ENCODE results near the gene RPL11.
"Not testable (repeated sequence)": the region's sequence is repeated elsewhere in the genome, so short reads cannot be mapped to it uniquely, and the experiment has no call there.

Gene RPL11

DNA sequence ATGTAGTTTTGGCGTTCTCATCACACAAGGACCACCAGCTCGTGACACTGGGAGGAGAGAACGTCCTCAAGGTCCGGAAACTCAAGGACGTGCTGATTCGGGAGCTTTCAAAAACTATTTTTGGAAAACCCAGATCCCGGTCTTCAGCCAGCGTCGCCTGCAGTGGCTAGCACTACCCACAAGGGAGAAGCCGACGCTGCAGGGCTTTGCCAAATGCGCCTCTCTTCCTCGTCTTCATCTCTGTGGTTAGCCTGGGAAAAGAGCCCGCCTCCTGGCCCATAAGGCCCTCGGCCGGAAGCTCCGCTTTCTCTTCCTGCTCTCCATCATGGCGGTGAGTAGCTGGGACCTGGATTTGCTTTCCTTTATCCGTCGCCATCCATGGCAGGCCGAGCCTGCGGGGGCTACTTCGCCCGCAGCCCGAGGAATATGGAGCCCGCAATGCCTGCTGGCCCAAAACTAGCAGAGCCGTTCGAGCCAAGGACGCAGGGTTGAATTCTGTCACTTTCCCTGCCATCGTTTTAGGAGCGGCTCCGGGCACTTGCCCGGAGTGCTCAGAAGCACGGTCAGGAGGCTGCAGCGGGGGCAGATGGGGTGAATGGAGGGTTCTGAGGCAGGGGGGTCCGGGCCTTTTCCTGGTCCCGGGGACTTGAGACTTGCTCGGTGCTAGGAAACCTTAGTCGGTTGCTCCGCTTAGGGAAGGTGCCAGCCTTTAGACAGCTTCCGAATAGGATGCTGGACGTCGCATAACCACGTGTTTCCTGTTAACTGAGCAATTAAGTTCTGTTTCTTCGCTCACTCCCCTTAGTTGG, at the start of gene RPL11:
TSS of gene RPL11 (plus strand) at position 308 of the 809 bp plus-strand sequence. CDS start at position 326, 18 bp downstream.
- peak; percentile 95 for DNase-seq (ENCODE audit: low read depth, low spot score)

DNA sequence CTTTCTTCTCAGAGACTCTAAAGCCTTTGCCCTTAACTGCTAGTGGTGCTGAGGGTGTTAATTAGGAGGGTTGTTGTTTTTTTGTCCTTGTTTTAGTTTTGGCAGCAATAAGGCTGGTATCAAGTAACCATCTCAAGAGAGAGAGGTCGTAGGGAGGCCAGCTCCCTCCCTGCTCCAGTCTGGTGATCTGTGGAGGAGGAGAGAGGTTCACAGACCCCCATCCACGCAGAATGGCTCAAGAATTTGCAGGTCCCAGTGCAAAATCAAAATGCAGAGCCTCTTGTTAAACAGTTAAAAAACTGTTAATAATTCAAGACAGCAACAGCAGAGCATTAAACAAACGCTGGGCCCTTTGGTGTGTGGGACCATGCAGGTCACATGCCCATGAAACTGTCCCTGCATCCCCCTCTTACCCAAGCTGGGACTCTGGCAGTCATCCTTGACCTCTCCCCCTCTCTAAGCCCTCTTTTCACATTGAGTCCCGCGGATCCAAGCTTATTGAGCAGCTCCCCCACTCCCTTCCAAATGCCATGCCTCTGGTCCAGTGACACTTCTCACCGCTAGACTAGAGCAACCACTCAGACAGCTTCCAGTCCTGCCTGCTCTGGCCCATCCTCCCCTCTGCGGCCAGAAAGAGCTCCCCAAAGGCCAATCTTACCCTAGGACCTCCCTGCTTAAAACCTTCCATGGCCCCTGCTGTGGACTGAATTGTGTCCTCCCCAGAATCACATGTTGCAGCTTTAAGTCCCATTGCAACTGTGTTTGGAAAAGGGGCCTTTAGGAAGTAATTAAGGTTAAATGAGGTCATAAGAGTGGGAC, 47.7 kb upstream of the RPL11 start:
- DNase-seq (ENCODE audit: low read depth, low spot score), result no peak

DNA sequence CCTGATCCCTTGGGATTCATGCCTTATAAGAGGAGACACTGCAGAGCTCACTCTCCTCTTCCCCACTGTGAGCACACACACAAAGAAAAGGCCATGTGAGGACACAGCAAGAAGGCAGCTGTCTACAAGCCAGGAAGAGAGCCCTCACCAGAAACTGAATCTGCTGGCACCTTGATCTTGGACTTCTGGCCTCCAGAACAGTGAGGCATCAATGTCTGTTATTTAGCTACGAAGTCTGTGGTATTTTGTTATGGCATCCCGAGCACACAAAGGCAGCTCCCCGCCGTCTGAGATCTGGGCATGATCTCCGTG, 47.1 kb upstream of the RPL11 start:
- no peak for DNase-seq (ENCODE audit: low read depth, low spot score)

DNA sequence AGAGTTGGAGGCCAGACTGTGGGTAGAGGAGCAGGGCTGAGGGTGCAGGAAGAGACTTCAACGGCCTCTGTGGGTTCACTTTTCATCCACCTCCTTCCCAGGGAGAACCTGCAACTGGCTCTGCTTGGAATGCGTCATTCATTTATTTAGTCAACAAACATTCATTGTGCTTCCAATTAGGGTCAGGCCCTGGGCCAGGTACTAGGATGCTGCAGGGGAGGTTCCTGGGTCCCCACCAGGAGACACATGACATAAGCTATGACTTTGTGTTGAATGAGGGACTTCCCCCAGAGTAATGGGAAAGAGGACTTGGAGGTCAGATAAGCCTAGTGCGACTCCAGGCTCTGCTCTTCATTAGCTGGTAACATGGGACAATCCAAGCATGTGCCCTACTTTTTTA, 46.3 kb upstream of the RPL11 start:
- peak; percentile 67 for DNase-seq (ENCODE audit: low read depth, low spot score)

DNA sequence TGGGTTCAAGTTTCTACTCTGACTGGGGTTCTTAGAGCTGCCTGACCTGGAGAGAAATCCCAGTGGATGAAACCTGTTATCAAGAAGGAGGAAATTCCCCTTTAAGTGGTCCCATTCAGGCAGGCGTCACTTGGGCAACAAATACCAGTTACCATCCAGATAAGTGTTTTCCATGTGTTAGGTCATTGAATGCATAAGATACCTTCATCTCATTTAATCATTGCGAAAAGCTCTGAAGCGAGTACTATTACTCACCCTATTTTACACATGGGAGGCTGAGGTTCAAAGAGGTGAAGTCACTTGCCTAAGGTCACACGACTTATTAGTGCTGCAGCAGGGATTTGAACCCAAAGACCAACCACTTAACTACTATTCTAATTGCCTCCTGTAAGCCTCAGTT, 45.5 kb upstream of the RPL11 start:
- no peak for DNase-seq (ENCODE audit: low read depth, low spot score)

DNA sequence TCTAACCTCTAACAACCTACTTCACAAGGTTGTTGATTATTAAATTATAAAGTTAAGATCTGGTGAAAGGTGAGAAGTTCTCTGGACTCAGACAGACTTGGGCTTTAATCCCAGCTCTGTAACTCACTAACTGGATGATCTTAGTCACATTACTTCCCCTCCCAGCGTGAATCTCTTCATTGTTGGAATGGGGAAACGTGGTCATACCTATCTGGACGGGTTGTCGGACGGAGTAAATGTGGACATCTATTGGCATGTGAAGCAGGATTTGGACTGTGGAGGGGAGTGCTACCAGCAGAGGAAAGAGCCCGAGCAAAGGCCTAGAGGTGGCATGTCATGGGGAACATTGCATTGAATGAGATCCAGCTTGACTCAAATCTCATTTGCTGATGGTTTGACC, 45.1 kb upstream of the RPL11 start:
- no peak for DNase-seq (ENCODE audit: low read depth, low spot score)

DNA sequence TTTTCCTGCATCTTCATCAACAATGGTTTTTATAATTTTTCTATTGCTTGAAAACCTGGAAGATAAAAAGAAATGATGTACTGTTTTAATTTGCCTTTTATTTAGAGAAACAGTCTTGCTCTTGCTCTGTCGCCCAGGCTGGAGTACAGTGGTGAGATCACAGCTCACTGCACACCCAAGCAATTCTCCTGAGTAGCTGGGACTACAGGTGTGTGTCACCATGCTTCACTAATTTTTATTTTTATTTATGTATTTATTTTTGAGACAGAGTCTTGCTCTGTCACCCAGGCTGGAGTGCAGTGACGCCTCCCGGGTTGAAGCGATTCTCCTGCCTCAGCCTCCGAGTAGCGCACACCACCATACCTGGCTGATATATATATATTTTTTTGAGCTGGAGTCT, 43.0 kb upstream of the RPL11 start:
- no peak for DNase-seq (ENCODE audit: low read depth, low spot score)

DNA sequence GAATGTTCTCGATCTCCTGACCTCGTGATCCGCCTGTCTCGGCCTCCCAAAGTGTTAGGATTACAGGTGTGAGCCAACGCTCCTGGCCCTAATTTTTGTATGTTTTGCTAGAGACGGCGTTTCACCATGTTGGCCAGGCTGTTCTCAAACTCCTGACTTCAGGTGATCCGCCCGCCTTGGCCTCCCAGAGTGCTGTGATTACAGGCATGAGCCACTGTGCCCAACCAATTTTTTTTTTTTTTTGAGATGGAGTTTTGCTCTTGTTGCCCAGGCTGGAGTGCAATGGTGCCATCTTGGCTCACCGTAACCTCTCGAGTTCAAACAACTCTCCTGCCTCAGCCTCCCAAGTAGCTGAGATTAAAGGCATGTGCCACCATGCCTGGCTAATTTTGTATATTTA, 42.4 kb upstream of the RPL11 start:
- not testable (repeated sequence) for DNase-seq (ENCODE audit: low read depth, low spot score)

DNA sequence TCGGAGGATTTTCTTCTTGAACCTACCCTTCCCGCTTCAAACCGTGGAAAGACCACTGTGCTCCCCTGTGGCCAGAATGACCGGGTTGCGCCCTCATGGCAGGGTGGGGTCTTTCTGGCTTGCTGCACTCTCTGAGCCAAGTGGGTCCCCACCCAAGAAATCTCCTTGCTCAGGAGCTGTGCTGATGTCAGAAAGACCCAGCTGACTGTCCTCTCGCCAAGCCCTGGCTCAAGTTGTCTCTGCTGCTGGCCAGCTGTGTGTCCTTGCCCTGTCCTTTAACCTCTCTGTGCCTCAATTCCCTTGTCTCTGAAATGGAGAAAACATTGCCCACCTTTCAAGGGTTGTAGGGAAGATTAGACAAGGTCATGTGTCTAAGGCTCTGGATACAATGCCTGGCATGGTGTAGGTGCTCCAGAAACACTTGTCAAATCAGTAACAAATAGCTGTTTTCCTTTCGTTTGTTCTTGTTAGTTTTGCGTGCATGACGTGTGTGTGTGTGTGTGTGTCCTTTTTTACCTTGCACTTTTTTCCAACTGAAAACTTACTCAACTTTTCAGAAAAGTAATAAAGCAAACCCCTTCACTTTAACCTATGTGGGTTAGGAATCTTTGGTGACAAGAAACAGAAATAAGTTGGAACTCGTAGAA, 41.1 kb upstream of the RPL11 start:
- no peak for DNase-seq (ENCODE audit: low read depth, low spot score)

DNA sequence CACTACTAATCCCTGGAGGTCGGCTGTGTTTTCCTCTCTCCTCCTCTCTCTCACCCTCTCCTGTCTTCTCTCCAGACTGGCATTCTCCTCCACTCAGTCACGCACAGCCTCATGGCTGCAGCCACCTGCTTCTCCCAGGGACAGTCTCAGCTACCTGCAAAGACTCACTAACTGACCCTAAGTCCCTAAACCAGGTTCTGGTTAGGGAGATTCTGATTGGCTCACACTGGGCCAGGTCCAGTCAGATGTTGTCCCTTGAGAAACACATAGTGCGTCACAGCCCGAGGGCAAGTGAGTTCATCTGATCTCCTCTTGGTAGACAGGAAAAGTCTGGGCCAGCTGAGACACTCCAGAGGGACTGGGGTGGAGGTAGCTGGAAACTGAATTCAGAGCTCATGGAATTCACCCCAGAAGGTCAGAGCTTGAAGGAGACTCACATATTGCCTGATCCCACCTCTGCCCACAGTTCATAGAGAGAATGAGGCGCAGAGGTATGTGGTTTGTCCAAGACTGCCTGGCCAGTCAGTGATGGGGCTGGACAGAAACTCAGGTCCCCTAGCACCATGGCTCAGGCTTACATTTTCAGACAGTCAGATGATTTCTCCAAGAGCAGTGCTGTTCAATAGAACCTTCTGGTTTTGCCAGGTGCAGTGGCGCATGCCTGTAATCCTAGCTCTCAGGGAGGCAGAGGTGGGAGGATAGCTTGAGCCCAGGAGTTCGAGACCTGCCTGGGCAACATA, 40.4 kb upstream of the RPL11 start:
- peak; percentile 84 for DNase-seq (ENCODE audit: low read depth, low spot score)

DNA sequence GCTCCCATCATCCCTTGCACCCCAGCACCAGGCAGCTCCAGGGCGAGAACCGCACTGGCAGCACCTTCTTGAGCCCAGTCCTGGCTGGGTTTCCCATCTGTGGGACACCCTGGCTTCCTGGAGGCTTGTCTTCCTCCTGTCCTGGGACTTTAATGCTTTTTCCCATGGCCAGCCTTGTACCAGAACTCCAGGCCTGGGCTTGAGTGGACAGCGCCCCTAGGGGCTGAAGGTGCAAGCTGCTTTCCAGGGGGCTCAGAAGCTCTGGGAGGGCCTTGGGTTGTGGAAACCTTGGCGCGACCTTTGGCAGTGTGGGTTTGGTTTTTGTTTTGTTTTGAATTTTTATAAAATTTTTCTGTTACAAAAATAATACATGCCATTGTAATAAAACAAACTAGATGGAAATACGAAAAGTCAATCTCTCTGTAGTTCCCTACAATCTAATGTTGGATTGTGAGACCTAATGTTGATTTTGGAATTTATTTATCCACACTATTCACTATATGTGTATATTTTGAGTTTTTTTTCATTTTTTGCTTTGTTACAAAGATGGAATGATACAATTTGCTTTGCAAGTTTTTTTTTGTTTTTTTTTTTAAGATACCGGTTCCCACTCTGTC, 33.8 kb upstream of the RPL11 start:
- peak; percentile 75 for DNase-seq (ENCODE audit: low read depth, low spot score)

DNA sequence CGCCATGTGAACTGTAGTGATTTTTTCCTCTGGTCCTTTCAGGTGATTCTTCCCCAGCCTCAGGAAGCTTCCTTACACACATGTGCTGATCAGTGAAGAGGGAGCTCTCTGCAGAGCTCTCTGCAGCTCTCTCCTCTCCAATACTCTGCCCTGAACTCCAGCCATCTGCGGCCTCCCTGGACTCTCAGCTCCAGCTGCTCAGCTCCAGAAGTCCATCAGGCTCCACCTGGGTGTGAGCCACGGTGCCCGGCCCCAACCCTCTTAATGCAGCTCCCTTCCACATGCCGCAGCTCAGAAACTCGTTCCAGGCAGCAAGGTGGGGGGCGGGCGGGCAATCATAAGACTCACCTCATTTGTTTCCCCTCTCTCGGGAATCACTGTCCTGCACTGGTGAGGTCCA, 30.9 kb upstream of the RPL11 start:
- no peak for DNase-seq (ENCODE audit: low read depth, low spot score)

DNA sequence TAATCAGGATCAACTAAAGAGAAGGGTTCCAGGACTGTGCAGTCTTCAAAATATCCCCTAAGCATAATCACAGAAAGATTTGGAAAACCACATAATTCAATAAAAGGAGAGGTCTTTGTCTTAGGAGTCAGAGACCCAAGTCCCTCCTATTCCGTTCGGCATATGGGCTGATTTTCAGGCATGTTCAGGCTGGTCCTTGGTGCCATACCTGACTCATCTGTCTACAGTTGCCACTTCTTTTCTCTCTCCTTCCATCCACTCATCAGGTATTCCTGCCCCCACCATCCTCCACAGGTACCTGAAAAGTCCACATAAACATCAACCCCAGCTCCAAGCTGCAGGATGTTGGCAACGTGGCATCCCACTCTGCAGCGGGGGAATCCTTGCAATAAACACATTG, 29.7 kb upstream of the RPL11 start:
- DNase-seq (ENCODE audit: low read depth, low spot score), result no peak

DNA sequence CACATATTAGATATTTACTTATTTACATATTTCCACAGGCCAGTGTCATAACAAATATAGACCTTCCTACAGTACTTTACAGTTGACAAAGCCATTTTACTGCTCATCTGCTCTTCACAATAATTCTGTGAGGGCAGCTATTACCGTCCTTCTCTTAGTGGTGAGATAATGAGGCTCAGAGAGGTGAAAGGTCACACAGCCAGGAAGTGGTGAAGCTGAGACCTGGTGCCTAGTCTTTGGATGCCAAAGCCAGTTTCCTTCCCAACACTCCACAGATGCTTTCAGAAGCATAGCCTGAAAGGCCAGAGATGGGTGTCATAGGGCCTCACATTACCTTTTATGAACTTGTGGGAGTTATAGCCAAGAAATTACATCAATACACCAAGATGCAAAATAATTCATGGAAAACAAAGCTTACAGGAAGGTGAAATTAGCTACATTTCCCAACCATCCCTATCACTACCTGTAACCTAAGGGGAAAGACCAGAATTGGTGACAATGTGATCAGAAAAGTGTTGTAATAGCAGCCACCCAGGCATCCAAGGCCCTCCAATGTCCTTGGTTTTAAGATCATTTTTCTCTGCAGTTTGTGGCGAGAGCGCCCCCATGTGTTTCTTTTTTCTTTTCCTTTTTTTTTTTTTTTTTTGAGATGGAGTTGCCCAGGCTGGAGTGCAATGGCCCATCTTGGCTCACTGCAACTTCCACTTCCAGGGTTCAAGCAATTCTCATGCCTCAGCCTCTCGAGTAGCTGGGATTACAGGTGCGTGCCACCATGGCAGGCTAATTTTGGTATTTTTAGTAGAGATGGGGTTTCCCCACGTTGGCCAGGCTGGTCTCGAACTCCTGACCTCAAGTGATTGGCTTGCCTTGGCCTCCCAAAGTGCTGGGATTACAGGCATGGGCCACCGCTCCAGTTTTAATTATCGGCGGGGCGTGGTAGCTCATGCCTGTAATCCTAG, 26.5 kb upstream of the RPL11 start:
- peak; percentile 73 for DNase-seq (ENCODE audit: low read depth, low spot score)

DNA sequence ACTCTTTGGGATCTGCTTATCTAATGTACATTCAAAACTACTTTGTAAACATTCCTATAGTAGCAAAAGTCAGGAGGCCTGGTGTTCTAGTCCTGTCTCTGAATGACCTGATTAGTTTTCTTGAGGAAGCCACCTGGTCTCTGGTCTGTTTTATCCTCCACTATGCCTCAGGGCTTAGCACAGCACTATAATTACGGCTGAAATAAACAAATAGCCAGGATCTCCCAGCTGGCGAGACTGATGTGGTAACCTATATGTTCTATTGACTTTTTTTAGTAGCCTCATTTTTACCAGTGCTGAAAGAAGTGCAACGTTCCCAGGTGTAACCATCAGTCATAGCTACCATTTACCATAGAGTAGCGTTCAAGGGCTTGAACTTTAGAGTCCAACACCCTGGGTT, 24.2 kb upstream of the RPL11 start:
- no peak for DNase-seq (ENCODE audit: low read depth, low spot score)

DNA sequence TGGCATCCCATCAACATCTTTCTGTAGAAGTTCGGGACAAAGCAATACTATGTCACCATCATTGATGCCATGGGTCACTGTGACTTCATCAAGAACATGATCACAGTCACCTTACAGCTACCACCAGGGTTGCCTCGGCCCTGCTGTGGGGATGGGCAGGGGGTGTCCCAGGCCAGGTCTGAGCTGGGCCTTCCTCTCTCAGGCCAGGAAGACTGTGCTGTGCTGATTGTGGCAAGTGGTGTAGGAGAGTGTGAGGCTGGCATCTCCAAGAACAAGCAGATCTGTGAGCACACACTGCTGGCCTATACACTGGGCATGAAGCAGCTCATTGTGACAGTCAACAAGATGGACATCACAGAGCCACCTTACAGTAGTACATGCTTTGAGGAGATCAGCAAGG, 20.9 kb upstream of the RPL11 start:
- no peak for DNase-seq (ENCODE audit: low read depth, low spot score)

DNA sequence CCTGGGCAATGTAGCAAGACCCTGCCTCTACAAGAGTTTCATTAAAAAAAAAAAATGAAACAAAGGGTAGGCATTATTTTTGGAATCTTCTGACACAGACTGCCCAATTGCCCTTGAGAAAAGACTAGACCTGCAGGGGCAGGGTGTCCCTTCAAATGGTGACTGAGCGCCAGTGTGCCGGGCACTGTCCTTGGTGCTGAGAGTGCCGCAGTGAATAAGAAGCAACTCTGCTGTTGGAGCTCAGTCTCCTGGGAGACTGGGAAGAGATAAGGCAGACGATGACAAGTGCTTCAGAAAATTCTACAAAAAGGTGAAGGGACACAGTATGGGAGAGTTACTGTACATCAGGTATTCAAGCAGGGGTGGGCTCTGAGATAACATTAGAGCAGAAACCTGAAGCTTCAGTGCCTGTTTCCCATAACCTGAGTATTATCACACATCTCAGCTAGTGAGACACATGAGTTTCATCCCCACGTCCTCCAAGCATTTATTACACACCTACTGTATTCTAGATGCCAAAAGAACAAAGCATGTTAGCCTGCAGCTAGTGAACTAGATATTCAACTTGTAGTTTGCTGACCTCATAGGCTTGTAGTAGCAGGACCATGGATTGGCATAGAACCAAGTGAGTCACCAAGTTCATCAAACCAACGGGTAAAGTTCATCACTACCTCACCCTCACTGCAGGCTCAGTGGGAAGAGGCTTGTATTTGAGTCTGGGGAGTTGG, 18.4 kb upstream of the RPL11 start:
- peak; percentile 72 for DNase-seq (ENCODE audit: low read depth, low spot score)

DNA sequence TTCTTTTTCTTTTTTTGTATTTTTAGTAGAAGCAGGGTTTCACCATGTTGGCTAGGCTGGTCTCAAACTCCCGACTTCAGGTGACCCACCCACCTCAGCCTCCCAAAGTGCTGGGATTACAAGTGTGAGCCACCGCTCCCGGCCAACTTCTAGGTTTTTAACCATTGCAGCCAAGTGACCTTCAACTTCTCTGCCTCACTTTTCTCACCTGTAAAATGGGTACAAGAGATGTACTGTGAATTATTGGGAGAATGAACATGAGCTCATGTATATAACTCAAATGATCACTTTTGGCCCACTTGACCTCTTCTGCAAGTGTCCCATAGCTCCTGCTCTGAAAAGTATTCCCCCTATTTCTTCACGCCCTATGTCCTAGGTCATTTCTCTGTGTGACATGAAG, 11.8 kb upstream of the RPL11 start:
- DNase-seq (ENCODE audit: low read depth, low spot score), result no peak

DNA sequence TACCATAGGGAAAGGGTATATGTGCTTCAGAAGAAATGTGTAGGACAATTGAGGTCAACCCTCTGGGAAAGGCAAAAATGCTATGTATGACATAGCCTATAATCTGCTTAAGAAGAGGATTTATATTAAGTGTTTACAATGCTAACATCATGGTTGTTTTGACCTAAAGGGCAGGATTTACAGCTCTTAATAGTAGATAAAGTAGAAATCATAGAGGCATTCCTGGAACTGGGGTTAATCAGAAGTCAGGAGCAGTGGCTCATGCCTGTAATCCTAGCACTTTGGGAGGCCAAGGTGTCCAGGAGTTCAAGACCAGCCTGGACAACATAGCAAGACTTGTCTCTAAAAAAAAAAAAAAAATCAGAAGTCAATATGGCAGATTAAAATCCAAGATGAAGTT, 8.7 kb upstream of the RPL11 start:
- DNase-seq (ENCODE audit: low read depth, low spot score), result no peak

DNA sequence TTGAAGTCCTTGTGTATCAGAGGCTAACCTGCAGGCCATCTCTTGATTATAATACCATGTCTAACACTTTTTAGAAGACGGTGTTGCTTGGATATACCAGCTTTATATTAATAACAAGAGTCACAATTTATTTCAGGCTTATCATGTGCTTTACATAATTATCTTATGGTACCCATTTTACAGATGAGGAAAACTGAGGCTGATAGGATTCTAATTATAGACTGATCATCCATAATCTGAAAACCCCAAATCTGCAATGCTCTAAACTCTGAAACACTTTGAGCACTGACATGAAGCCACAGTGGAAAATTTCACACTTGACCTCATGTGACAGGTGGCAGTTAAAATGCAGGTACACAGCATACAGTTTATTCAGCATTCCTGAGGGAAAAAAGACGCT, 7.2 kb upstream of the RPL11 start:
- no peak for DNase-seq (ENCODE audit: low read depth, low spot score)
